SH-SY5Y (cell line): ENCODE measurements around the gene SLC2A8.

Source experiments
- GATA2 ChIP-seq: IDR thresholded peaks from 2 replicates; pipeline ENCODE4 v1.6.1; 2011; ENCODE audit warnings: mild to moderate bottlenecking, low read depth, low read length
- GATA3 ChIP-seq: IDR thresholded peaks from 2 replicates; pipeline ENCODE4 v1.6.1; 2011; ENCODE audit warnings: low read depth, mild to moderate bottlenecking, low read length, moderate library complexity

GRCh38 chr9:127450243-127450760, 53.3 kb downstream of the SLC2A8 start:
- TF ChIP-seq GATA2 (no peak), GATA3 (no peak)
